Stomach (tissue), 4 donors: ENCODE data around the gene TMEM209.

Source experiments
- CTCF ChIP-seq, 7 experiments: fragments of 450-650 bp in 4 of 7; fragments of 200-600 bp in 3 of 7; sonication (generic) in 3 of 7; IDR thresholded peaks; one replicate each; pipeline ENCODE4 v1.5.1; 2016 to 2019; ENCODE audit warnings: antibody characterized with exemption in 7 of 7, control low read depth in 2 of 7, mild to moderate bottlenecking in 1 of 7
- EP300 ChIP-seq: sonication (generic); formaldehyde crosslinking; IDR thresholded peaks from one replicate; pipeline ENCODE4 v1.6.1; 2017; ENCODE audit warnings: antibody characterized with exemption
- POLR2A ChIP-seq, 4 donors: fragments of 450-650 bp; IDR thresholded peaks; one replicate each; pipeline ENCODE4 v1.6.1; 2016; ENCODE audit warnings: antibody characterized with exemption in 4 of 4, control low read depth in 2 of 4, mild to moderate bottlenecking in 1 of 4, moderate library complexity in 1 of 4
- POLR2AphosphoS5 ChIP-seq, 3 donors: sonication (generic); formaldehyde crosslinking; IDR thresholded peaks; one replicate each; pipeline ENCODE4 v1.6.1; 2016; ENCODE audit warnings: antibody characterized with exemption in 3 of 3

GRCh38 chr7:130208516-130208915, 3.3 kb upstream of the TMEM209 start:
- TF ChIP-seq POLR2A (IDR thresholded peaks at IDR 0.05): no peak
- no peak for TF ChIP-seq CTCF (IDR thresholded peaks at IDR 0.05)
- TF ChIP-seq POLR2AphosphoS5 (IDR thresholded peaks at IDR 0.05): peak in 1 of 3 donors; percentile 5
- TF ChIP-seq EP300: no peak
